GM10847 (cell line): ENCODE data around the gene FAM240B.

Experiments
- POLR2A ChIP-seq: IDR thresholded peaks from 2 replicates; pipeline ENCODE4 v1.6.1; 2011; ENCODE audit not compliant: insufficient read length; ENCODE audit errors: extremely low read depth

FAM240B gene

DNA sequence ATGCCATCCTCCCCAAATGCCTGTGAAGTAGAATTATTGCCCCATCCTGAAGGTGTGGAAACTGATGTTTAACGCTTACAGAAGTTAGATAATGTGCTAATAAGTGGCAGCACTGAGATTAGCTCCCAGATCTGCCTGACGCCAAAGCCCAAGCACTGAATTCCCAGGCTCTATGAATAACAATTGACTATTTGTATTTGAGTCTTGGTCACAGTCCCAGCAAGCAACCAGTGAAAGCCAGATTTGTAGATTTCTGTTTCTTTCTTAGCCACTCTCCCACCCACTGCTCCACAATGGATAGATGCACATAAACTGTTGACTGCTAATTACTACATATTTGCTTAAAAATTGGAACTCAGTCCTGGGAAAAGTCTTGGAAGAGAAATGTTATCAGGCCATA is 34.4 kb downstream of the FAM240B start:
- no peak for TF ChIP-seq POLR2A

DNA sequence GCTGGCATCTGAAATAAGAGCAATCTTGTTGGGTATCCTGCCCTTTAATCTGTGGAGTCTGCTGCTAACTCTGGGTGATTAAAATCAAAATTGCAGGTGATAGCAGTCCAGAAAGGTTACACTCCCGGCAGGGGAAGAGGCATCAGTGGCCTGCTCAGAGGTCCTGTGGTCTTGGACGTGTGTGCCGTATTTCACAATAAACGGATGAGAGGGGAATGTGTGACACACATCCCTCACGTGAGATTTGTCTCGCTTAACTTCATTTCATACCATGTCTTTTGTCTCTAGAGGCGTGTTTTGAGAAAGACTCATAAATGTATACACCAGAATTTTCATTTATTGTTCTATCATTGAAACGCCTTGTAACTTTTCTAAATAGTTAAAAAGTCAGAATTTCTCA is 36.6 kb downstream of the FAM240B start:
- no peak for TF ChIP-seq POLR2A

DNA sequence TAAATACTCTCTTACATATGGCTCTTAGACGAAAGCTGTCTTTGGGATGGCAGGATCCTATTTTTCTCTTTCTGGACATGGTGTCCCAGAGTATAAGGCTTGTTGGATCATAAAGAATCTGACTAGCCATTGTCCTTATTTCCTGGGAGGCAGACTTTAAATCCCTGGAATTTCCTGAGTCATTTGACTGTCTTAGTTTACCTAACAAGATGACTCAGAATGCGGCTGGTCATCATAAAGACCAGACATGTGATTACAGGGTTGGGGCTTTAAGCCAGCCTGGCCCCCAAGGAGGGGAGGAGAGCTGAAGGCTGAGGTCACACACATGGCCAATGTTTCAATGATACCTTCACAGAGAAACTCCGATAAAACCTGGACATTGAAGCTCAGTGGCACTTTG is 37.2 kb downstream of the FAM240B start:
- no peak for TF ChIP-seq POLR2A

DNA sequence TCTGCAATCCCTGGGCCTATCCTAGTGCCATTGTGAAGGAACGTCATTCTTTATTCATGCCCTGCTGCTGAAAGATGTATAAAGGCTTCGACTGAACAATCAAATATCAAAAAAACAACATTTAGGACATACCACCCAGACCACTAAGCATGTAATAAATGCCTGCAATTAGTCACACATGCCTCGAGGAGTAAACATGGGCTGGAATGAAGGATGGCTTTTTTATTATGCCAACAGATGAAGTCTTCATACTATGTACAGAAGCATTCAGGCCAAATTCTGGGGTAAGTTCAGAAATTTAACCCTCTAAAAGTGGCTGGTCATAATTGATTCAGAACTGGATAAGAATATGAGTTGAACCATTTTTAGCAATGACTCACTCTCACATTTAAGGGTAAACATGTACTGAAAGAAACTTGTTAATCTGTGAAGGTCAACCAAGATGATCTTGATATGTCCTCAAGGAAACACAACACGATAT is 38.1 kb downstream of the FAM240B start:
- no peak for TF ChIP-seq POLR2A

DNA sequence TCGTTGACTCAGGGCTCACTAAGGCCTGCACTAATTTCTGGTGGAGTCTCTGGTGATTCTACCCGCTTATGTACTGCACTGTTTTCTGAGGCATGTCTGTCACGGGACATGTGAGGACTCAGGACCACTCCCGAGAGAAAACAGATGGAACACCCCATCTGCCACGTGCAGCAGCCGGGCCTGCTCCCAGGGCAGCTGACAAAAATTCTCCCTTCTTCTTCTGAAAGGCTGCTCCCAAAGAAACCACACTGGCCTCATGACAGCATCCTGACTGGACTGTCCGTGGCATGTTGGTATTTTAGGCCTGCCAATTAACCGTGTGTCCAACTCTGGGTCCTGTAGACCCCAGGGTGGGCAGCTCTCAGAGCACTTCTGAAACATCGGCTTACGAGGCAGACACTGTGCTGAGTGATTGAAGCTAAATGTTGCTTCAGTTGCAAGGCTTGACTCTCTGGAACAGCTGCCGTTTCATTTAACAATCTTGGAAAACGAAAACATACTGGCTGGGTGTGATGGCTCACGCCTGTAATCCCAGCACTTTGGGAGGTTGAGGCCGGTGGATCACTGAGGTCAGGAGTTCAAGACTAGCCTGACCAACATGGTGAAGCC is 39.0 kb downstream of the FAM240B start:
- no peak for TF ChIP-seq POLR2A

DNA sequence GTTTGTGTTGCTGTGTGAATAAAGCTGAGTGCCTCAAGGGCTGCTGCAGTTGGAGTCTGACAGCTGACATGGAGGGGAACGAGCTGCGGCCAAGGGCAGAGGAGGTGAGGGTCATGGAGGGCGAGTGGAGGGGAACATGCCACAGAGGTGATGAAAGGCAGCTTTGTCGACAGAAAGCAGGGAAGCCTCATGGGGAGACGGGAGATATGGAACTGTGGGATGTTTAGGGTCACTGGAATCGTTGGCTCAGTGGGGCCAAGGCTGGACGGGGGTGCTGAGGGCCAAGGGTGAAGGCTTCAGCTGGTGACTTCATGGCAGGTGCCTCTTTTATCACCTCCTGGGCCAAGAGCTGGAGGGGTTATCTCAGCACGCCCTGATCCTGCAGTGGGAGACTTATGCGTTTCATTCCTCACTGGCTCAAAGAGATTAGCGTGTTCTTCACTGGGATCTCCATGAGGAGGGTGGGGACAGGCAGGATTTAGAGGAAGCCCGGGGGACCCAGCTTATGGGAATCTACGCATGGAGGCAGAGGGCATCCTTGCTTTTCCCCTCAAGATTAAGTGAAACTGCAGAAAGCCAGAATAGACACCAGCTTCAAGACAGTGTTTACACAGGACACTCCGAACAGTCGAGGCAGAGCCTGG is 42.2 kb downstream of the FAM240B start:
- TF ChIP-seq POLR2A = no peak

DNA sequence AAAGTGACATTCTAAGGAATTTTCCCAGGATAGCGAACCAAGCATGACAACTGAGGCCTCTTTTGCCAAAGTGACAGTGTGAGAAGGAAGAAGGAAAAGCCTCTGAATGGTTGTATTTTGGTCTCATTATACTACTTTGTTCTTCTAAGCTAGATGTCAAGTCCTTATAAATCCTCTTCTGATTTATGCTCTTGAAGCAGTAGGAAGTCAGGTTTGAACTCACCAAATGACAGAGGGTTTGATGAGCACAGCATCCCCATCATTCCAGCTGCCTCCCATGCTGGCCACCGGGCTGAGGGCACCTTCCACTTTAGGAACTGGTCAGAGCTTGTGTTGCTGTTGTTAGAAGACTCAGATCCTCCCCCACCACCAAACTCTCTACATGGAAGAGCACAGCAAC is 44.1 kb downstream of the FAM240B start:
- TF ChIP-seq POLR2A = no peak

DNA sequence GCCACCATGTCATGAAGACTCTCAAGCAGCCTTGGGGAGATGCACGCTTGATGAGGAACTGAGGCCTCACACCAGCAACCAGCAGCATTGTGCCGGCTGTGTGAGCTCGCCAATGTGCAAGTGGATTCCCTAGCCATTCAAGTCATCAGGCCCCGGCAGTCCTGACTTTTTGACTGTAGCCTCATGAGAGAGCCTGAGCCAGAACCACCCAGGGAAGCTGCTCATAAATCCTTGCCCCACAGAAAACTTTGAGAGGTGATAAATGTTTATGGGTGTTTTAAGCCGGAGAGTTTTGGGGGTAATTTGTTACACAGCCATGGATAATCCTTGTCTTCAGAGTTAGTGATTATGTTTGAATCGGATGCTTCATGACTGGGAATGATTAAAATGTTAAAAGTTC is 44.7 kb downstream of the FAM240B start:
- TF ChIP-seq POLR2A = no peak

DNA sequence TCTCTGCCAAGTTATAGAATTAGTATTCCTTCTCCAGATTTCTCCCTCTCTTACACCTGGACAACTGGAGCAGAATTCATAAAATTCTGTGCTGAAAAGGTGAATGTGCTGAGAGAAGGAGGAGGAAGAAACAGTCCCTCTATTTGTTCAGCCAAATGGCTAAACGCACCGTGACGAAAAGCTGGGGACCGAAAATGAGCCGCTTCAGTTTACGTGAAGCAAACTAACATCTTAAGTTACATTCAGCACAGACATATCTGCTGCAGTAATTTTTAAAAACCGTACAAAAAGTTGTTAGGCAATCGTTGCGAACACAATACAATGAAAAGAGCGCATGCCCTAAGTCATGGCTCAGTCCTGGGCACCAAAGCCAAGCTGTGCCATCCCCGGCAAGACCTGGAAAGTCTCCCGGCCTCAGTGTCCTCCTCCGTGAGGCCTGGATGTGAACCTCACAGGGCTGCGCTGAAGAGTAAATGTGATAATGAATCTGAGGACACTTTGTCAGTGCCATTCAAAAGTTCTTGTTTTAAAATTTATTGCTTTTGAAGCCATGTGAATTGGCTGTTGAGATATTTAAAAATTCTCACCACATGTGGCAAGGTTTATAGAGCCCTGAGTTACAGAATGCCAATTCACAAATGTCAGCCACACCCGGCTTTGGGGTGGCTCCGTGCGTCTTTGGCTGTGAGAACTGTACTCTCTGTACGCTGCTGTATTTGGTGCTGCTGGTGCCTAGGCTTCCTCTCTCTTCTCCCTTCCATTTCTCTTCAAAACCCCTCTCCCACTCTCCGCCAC is 46.3 kb downstream of the FAM240B start:
- no peak for TF ChIP-seq POLR2A

DNA sequence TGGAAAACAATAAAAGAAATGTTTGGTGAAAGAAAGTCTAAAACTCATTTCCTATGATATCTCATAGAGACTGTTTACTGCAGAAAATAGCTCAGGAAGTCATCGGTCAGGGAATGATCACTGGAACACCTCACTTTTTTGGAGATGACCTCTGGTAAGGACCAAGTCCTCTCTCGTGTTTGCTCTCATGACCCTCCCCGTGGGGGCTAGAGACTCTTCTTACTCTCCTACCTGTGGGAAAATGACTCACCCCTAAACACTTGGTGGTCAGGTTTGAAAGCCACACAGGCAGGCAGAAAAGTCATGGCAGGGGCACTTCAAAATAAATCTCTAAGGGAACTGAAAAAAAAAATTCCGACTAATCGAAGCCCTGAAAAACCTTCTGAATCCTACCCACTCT is 48.2 kb downstream of the FAM240B start:
- TF ChIP-seq POLR2A = no peak

DNA sequence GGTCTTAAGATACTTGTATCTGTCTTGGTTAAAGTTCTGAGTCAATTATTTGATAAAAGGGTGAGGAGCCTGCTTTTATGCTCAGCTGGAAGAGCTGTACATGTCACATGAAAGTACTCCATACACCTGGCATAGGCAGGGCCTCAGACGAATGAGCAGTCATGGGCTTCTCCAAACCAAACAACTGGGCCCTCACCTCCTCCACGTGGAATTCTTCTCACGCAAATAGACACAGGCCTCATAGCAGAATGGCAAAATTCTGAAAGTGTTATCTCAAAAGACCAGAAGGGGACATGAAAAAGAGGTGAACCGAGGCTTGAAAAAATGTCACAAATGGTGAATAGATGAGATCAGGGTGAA is 48.6 kb downstream of the FAM240B start:
- no peak for TF ChIP-seq POLR2A

DNA sequence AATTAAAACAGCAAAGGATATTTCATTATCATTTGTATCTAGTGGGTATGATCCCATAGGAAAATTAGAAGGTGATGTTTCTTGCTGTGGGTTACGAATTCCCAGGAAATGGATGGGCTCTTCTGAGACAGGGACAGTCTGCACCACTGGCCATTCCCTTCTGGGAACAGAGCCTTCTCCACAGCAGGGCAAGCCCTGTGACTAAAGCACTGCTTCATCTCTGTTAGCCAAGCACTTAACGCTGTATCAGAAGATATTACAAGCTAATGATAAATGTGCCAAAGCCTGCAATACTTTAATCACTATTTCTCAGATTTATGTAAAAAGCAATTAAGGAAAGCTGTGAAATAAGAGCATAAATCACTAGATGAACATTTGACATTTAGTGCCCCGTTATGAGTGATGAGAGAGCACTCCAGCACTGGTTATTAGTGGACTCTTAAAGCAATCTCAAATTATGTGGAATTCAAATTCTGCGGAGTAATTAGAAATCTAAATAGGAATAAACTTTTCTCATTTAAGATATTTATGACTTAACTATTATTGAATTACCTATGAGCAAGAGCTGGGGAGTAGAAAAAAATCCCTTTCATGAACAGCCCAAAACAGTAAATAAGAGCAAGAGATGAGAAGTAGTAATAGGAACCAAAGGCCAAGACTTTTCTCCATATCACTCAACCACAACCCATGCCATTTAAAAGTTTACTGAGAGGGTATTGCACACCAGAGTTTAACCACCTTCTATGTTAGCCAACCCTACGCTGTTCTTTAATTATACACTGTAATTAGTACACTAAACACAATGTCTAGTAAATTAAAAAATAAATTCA is 49.2 kb downstream of the FAM240B start:
- no peak for TF ChIP-seq POLR2A

DNA sequence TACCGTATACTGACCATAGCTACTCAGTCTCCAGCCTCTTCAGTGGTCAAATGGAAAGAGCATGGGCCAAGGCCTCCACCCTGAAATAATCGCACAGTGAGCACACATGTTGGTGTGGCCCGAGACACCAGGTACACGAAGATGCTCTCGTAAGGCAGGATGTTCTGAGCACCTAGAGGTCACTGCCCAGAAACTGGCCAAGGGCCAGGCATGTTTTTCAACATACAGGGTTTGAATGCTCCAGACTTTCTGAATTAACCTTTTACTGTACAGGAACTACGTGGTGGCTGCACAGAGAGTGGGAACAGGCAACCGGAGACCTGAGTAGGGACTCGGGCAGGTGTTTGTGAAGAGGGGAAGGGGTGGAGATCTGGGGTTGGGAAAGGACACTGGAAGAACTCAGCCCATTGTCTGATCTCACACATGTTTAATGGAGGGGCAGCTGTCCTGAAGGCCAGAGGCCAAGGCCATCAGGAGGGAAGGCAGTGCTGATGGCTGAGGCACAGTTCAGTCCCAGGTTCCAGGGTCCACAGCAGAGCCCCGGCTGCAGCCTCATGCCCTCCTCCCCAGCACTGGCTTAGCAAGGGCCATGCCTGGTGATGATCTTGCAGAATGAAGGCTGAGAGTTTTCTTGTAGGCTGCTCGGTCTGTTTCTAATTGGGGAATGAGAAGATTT is 51.0 kb downstream of the FAM240B start:
- TF ChIP-seq POLR2A = no peak

DNA sequence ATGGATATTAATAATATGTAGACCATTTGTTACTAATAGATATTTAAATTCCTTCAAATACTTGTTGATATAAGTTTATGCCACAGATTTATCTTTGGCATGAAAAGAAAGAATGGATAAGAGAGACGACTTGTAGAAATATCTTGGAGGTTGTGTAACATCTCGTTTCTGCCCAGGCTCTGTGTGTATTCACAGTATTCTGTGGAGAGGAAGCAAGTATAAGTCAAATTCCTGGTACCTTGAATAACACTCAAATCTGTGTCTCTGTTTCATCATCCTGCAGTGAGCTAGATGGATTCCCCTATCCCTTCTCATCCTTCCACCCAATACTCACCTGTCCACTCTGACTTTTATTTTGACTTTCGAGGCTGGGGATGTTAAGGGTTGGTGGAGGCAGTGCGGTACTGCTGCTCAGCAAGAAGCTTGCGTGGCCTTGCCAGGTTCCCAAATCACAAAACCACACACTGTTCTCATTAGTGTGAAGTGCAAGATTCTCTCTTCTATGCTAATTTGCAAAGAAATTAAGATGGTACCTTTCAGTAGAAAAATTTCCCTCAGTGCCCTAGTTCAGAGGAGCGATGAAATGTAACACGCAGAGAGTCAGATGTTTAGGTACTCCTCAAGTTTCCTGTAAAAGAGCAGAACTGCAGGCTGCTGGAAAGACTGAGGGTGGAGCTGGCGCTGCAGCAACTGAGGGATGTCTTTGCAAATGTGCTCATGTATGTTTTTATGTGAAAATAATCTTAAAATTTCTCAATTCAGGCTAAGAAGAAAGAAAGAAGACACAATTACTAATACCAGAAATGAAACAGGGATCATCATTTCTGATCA is 57.0 kb downstream of the FAM240B start:
- no peak for TF ChIP-seq POLR2A
